NCI-H146 treated with DMSO at 0.1 percent for 48 hours (cell line): ENCODE results near the gene MARF1.
A peak's percentile ranks its signal among the peaks of the same experiment; 100 is the strongest.

Source experiments
- DNase-seq: peaks from one replicate; lab custom pipeline; 2025; ENCODE audit not compliant: unreplicated experiment; lab: John Stamatoyannopoulos, UW

Gene MARF1

DNA sequence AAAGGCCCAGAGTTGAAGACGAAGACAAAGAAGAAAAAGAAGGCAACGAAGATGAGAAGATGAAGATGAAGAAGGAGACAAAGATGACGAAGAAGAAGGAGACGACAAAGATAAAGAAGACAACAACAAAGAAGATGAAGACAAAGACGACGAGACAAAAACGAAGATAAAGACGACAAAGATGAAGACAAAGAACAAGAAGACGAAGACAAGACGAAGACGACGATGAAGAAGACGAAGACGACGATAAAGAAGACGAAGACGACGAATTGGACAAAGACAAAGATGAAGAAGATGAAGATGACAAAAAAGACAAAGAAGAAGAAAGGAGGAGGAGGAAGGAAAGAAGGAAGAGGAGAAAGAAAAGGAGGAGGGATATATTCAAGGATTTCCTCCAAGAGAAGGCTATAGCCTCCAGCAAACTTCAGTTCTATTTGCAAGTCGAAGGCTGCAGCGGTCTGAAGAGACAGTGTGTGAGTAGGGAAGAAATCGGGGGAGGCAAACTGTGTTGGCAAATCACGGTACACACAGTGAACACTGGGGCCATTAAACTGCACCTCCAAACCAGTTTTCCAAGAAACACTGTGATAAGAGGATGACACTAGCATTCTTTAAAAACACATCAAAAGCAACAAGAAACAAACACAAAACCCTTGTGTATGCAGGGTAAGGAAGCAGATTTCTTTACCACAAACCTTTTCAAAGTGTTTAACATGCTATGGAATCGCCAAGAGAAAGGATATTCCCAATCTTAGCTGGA is 40.5 kb downstream of the MARF1 start:
- DNase-seq: no peak

DNA sequence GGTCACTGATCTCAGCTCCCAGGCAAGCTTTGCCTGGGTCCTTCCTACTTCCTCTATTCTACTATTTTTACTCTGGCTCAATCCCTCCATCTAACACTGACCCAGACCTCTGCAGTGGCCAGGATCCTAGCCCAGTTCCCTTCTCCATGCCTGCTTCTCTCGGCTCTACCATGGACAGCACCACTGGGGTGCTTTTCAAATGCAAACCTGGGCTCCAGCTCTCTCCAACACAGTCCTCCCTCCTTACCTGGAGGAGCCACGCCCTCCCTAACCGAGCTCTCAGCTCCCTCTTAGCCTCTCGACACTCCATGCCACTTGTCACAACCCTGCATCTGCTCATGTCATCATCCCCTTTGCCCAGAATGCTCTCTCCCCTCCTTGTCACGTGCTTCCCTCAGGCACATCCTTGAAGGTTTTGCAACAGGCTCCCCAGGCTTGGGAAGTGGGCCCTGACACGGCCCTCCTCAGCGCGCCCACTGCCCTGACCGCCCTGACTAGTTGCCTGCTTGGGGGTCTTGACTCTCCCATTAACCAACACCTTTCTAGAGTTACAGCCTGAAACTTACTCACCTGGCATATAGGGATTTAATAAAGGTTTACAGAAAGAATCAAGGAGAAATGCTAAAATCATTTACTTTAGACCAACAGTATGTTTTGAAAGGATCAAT is 41.6 kb downstream of the MARF1 start:
- no peak for DNase-seq

DNA sequence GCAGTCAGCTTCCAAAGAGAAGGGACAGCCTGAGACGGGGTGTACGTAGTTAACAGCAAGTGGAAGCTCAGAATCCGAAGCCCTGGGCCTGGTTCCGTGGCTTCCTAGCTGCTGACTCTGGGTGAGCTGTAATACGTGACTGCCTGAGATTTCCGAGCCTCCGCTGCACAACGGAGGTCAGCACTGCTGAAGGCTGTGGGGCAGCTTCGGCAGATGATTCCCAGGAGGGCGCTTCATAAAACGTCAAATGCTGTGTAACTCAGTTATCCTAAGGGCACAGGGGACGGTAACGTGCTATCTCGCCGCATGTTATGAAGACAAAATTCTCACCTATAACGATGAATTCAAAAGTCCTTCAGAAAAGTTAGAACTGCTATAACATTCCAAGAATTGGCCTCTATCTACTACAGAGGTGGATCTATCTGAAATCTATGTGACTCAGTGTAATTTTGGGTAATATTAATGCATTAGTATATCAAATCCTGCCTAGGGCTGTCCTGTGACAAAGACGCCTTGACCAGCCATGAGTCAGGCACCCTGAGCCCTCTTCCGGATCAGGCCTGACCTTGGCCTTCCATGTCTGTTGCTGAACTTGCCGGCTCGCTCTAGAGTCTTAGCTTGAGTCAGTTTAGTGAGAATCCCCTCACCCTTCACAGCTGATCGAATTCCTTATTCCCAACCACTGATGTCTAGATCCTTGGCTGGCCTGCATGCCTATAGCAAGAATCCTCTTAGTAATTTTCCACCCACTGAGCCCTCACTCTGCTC is 43.5 kb downstream of the MARF1 start:
- no peak for DNase-seq

DNA sequence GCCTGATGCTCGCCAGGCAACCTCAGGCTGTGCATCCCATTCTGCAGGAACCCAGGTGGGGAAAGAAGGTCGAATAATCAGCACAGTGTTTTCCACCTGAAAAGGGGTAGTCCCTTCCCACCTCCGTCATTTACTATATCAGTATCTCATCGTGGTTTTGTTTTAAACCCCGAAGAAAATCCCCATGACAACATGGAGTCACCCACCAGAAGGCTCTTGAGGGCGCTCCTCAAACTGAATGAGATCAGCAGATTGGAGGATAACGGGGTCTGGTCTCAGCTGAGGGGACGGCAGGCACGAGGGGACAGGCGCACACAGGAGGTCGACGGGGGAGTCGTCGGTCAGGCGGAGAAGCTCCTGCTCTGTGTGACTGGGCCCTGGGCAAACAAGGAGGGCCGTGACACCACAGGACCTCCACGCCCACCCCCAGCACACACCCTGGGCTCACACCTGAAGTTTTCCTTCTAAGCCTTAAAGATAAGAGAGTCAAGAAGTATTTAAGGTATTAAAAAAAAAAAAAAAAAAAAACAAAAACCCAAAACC is 44.2 kb downstream of the MARF1 start:
- no peak for DNase-seq

DNA sequence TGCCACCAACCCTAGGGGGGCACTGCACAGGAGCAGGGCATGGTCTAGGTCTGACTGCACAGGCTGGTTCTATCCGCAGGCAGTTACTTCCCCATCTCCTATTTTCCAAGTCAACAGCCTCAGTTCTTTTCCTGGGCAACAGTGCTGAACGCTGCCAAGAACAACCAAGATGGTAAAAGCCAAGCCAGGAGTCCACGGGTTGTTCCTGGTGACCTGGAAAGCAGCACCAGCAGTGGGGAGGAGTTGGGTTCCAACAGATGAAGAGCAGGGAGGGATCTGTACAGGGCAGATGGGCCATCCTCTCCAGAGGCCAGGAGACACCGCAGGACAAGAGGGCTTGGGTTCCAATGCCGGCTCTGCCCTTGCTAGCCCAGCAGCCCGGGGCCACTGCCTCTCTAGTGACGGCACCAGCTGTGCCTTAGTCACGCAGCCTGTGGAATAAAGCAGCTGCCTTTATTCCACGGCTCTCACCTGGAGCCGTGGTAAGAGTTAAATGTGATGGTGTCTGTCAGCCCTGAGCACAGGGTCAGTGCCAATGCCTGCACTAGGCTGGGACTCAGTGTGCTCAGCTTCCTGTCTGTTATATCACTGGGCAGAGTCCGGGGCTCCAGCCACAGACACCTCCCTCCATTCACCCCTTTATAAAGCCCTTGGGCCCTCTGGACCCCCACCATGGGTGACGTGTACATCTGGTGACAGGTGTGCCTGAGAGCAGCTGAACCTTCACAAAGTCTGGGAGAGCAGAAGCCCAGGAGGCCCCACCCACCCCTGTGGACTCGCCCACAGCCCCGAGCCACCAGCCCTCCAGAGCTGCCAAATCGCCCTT is 44.9 kb downstream of the MARF1 start:
- no peak for DNase-seq

DNA sequence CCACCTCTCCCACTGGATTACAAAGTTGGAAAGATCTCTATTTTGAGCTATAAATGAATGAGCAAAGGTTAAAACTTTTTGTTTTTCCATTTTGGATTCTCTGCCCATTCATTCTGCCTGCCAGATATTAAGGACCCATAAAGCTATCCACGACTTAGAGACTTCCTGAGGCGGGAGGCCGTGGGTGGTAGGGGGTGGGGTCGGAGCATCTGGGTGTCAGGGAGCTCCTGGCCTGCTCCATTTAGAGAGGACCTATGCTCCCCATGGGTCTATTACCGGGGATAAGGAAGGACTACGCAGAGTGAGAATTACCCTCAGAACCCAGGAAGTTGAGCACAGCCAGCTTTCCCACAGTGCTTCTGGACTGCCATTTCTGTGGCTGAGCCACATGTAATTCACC is 45.8 kb downstream of the MARF1 start:
- no peak for DNase-seq

DNA sequence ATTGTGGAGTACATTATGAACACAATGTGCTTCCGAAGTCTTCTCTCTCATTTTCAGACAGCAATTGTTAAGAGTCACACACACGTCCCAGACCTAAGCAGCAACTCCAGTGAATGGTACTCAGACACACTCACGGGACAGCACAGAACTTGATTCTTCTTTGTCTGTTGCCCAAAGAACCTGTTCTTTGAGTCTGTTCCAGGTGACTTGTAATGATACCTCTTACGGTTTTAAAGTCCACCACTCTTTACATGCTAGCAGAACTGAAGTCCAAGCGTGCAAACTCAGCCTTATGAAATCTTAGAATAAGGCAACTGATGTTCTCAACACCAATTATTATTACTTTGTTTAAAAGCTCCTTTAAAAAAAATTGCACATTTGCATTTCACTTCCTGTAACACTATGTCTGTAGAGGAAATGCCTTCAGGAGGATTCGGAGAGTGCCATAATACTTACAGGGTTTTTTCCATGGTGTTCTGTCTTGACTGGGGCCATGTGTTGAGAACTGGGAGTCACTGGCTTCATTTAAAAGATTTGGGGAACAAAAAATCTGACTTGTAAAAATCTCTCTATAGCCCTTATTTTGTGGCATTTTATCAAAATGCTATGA is 48.1 kb downstream of the MARF1 start:
- DNase-seq: no peak

DNA sequence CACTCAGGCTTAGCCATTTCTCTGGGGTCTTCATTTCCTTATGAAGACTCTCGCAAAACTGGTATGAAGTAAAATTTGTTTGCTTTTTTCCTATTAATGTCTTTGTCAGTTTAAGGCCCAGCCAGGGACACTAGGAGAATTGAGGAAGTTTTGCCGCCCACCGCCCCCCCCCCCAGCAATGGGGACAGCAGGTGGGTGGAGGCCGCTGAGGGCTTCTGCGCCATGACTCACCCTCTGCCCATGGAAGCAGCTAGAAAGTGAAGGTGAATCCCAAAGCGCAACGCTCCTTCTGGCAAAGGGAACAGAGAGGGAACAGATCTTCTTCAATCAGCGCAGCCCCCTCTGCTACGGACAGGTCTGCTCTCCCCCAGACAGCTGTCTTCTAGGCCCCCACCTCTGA is 49.7 kb downstream of the MARF1 start:
- no peak for DNase-seq

DNA sequence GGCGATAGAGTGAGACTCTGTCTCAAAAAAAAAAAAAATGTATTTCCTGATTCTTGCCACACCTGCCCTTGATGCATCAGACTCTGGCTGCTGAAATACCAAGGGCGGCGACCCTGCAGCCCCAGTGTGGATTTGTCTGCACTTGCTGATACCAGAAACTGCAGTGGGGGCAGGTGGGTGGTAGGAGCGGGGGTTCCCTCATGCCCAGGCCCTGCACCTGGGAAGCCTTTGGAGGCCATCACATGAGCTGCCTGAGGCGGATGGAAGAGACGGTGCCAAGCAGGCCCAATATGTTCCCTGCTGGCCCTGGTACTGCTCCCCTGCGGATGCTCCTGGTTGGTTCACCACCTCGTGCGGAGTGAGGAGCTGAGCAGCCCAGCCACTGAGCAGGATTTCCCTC is 50.6 kb downstream of the MARF1 start:
- DNase-seq: no peak

DNA sequence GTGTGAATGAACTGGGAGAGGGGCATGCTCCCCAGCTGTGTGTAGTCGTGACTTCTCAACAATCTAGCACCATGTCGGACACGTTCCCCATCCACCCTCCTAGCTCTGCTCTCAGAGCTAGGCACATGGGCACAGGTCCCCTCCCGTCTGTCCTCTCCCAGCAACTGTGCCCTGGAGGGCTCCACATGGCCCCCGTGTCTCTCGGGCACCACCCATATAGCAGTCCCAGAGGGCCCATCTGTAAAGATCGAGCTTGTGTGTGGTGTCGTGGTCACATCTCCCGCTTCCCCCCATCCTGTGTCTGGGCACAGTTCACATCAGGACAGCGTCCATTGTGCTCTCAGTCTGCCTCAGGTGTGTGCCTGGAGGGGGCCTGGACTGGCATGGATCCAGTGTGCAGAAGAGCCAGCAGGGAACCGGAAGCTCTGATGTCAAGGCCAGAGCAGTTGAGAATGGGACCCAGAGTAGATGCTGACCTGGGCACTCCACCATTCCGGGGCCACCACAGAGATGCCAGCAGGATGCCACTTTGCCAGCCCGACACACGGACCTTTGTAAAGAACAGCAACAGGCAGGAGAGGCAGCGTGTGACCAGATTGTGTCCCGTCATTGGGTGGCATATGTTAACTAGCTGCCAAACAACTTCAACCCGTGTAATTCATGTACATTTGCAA is 55.7 kb downstream of the MARF1 start:
- DNase-seq: no peak

DNA sequence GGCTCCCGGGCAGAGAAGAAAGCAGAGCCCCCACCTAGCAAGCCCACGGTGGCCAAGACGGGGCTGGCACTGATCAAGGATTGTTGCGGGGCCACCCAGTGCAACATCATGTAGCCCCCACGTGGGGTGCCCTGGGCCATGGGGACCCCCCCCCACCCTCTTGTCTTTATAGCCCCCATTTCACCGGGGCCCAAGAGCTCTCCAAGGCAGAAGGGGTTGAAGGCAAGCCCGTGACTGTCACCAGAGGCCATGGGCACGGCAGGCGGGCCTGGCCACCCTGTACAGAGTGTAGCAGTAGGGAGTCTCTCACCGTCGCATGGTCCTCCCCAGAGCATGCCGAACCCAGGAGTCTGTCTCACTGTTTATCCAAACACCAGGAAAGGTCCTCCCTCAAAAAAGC is 56.2 kb downstream of the MARF1 start:
- no peak for DNase-seq

DNA sequence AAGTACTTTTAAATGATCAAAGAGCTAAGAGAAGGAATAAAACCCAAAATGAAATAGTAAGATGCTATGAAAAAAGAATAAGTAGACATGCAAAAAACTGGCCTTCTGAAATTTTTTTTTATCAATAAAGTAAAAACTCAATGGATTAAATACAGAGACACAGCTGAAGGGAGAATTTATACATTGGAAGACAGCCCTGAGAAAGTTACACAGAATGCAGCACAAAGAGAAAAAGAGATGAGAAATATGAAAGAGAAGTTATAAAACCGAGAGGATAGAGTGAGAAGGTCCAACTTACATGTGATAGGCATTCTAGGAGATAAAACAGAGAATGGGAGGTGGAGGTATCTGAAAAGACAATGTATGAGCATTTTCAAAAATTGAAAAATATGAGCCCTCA is 57.0 kb downstream of the MARF1 start:
- DNase-seq: no peak

DNA sequence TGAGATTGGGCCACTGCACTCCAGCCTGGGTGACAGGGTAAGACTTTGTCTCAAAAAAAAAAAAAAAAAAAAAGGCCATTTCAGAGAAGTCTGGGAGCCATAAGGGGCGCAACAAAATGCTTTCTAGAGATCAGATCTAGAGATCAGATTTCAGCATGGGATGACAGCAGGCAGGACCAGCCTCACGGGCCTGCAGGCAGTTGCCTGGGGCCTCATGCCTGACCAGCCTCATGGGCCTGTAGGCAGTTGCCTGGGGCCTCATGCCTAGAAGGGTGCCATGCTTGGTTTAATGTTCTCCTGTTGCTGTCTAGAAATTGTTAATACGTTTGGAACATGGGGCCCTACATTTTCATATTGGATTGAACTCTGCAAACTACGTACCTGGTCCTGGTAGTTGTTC is 59.4 kb downstream of the MARF1 start:
- DNase-seq: no peak

DNA sequence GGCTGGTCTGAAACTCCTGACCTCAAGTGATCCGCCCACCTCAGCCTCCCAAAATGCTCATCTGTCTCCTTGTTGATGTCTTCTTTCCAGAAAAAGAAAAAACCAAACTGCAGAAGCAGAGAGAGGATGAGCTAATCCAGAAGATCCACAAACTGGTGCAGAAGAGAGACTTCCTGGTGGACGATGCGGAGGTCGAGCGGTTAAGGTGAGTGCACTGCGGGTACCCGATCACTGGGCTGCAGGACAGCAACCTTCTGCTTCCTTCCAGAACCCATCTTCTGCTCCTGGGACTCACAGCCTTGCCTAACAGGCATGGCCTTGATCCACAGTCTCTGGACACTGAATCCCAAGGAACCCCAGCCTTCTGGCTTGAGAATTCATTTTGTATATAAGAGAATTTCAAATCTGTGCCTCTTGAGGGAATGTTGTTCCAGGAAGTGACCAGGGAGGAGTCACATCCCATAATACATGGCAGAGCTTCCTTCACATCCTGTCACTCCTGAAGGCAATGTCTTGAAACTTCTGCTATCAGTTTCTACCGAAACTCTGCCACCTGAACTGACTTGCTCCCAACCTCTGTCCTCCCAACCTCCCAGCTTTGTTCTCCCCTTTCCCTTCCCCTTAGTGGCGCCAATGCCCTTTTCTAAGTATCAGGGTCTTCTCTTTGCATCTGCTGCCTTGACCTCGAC is 61.7 kb downstream of the MARF1 start:
- no peak for DNase-seq

DNA sequence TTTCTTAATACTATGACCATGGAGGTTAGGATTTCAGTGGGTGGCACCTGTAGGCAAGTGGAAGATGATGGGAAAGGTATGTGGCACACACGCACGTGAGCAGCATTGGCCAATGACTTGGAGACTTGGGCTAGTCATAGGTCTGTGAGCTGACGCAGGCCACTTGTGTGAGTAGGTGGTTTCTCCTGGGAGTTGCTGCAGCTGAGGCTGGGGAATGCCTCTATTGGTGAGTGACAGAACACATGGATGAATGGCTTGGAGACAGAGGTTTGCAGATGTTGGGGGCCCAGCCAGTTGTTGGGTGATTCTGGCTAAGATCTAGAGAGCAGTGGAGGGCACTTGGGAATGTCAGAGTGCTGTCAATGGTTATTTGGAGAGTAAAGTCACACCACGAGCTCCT is 64.1 kb downstream of the MARF1 start:
- DNase-seq: no peak

DNA sequence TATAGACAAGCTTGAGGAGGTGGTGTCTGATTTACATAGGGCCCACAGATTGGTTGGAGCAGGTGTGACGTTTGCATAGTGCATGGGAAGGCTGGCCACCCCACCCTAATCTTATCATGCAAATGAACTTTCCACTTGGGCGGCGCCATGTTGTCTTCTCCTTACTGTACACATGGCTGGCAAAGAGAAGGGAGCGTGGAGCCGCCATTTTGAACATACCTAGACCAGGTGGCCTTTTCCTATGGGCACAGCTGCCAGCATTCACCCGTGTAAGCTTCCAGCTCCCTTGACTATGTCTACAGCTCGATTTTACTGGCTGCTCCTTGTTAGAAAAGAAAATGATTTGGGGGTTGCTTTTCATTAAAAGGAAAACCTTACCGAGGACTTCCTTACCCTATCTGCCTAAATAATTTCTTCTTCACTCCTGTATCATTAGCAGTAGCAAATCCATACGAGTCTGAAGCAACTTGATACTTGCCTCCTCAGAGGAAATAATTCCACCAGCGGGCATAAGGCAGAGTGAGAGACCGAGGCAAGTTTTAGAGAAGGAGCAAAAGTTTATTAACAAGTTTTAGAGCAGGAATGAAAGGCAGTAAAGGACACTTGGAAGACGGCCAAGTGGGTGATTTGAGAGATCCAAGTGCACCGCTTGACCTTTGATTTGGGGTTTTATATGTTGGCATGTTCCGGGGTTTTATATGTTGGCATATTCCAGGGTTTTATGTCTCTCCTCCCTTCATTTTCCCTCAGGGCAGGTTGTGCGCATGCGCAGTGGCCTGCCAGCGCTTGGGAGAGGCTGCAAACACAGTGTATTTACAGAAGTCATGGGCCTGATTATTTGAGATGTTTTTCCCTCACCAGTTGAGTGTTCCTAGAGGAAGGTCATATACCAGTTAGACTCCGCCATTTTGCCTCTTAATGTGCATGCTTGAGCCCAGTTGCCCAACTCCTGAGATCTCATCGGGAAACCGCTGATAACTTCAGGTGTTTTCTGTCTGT is 65.7 kb downstream of the MARF1 start:
- DNase-seq: peak; percentile 37

DNA sequence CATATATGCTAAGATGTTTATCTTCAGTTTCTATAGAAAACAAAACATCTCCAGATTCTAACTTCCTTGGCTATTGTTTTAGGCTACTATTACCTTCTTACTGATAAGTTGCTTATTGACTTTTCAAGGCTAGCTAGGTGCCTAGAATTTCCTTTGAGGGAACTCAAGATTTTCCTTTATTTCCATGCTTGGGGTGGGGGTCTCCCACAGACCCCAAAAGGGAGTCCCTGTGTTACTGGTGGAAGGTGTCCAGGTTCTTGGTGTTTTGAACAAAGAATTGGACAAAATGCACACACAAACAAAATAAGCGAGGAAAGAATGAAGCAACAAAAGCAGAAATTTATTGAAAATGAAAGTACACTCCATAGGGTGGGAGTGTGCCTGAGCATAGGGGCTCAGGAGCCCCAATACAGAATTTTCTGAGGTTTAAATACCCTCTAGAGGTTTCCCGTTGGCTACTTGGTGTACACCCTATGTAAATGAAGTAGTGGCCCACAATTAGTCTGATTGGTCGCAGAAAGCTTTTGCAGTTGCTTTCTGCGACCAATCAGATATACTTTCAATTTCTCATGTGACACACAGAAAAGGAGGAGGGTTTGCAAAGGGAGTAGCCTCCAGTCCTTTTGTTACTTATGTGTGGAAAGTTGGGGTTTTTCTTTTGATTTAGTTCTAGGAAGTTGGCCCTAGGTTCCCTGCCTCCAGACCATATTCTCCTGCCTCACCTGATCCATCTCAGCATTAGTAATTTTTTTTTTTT is 67.5 kb downstream of the MARF1 start:
- no peak for DNase-seq

DNA sequence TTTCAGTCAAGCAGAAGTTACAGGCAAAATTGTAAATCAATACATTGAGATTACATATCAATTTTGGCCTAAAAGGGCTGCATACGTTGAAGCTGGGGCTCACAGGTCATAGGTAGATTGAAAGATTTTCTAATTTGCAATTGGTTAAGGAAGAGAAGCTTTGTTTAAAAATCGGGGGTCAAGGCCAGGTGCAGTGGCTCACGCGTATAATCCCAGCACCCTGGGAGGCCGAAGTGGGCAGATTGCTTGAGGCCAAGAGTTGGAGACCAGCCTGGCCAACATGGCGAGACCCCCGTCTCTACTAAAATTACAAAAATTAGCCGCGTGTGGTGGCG is 68.4 kb downstream of the MARF1 start:
- DNase-seq: no peak
